Mesodermal cell (in vitro differentiated cells): ENCODE results near the gene TEPSIN.
A peak's percentile ranks its signal among the peaks of the same experiment; 100 is the strongest.

Experiments used
- H3K27ac ChIP-seq: 2 replicates; pipeline ENCODE4 v1.7.0; 2013; ENCODE audit warnings: mild to moderate bottlenecking, low read depth, low read length, moderate library complexity; ENCODE audit not compliant: severe bottlenecking
- H3K36me3 ChIP-seq: 2 replicates; pipeline ENCODE4 v1.7.1; 2013; ENCODE audit warnings: mild to moderate bottlenecking, low read length, moderate library complexity; ENCODE audit not compliant: control insufficient read depth, insufficient read depth
- H3K4me1 ChIP-seq: one replicate; pipeline ENCODE4 v1.7.1; 2013; ENCODE audit warnings: mild to moderate bottlenecking, low read length; ENCODE audit not compliant: insufficient read depth, control insufficient read depth, poor library complexity, severe bottlenecking
- H3K4me3 ChIP-seq: 2 replicates; pipeline ENCODE4 v1.7.0; 2013; ENCODE audit warnings: low read length, control low read depth, mild to moderate bottlenecking; ENCODE audit not compliant: insufficient read depth, poor library complexity, severe bottlenecking; ENCODE audit errors: extremely low read depth
- H3K9me3 ChIP-seq: 2 replicates; pipeline ENCODE4 v1.7.1; 2013; ENCODE audit warnings: mild to moderate bottlenecking, low read length, moderate library complexity; ENCODE audit not compliant: control insufficient read depth
- WGBS, 2 experiments: methylation state at CpG; one replicate each; pipeline ENCODE4 v1.1.5; 2013; ENCODE audit warnings: missing lambda C conversion rate in 2 of 2; ENCODE audit not compliant: insufficient coverage in 2 of 2; 5-methylcytosine and 5-hydroxymethylcytosine counted together

Gene TEPSIN

DNA sequence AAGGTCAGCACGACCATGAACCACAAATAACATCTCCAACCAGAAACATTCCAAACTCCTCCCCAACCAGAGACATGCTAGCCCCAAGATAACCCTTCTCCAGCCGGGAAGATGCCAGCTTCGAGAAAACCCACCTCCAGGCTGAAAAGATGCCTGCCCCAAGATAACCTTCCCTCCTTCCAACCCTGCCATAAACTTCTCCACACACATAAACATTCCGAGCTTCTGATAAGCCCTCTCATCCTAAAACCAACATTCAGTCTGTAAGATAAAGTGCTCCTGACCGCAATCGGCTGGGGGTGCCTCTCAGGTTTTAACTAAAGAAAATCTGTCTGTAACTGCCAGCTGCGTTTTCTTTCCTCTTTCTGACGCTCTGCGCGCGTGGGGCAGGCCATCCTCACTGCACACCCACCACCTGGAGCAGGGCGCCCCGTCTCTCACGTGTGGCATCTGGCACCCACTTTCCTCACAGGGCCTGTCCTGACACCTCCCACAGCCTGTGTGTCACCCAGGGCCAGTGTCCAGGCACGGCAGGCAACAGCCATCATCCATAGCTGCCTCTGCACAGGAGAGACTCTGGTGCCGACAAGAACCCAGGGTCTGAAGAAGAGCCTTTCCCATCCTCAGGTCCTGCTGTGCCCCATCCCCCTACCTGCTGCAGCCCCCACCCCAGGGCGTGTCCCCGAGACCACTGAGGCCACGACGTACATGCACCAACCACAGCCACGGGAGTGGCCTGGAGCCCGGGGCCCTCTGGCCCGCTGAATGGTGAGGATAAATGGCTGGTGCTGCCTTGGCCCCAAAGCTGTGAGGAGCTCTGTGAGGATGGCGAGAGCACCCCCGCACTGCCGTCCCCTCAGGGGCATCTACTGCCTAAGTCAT is 3.7 kb downstream of the TEPSIN start:
- H3K4me3 ChIP-seq: no peak overlapping the region
- 90 to 93% methylated on average over 16 to 25 of the region's 26 CpGs for WGBS, 2 experiments
- peaks cover 36% of the 10 kb centered on the region for H3K36me3 ChIP-seq
- H3K4me1 ChIP-seq: peaks cover 17% of the 10 kb centered on the region
- H3K27ac ChIP-seq: peak overlapping the region; percentile 39
- H3K9me3 ChIP-seq: no peaks in the 10 kb centered on the region

GRCh38 chr17:81234506-81234855 is 4.4 kb downstream of the TEPSIN start:
- 95 to 96% methylated on average over 11 to 12 of the region's 13 CpGs for WGBS, 2 experiments
- Histone ChIP-seq H3K4me1 (peaks cover 15% of the 10 kb centered on the region), H3K9me3 (no peaks in the 10 kb centered on the region), H3K36me3 (peaks cover 43% of the 10 kb centered on the region), H3K4me3 (no peak overlapping the region), H3K27ac (no peak overlapping the region)

GRCh38 chr17:81233811-81234505 is 4.9 kb downstream of the TEPSIN start:
- Histone ChIP-seq H3K4me3 (no peak overlapping the region), H3K36me3 (peaks cover 45% of the 10 kb centered on the region), H3K27ac (no peak overlapping the region), H3K9me3 (no peaks in the 10 kb centered on the region), H3K4me1 (peaks cover 15% of the 10 kb centered on the region)
- 88 to 91% methylated on average over 17 to 20 of the region's 21 CpGs for WGBS, 2 experiments

- Histone ChIP-seq H3K9me3 (no peaks in the 10 kb centered on the region), H3K27ac (no peak overlapping the region), H3K36me3 (peaks cover 45% of the 10 kb centered on the region), H3K4me3 (no peak overlapping the region), H3K4me1 (peaks cover 15% of the 10 kb centered on the region)
- 92 to 93% methylated on average over 11 to 13 of the region's 17 CpGs for WGBS, 2 experiments
These were observed 5.5 kb downstream of the TEPSIN start for GRCh38 chr17:81233316-81233715.

DNA sequence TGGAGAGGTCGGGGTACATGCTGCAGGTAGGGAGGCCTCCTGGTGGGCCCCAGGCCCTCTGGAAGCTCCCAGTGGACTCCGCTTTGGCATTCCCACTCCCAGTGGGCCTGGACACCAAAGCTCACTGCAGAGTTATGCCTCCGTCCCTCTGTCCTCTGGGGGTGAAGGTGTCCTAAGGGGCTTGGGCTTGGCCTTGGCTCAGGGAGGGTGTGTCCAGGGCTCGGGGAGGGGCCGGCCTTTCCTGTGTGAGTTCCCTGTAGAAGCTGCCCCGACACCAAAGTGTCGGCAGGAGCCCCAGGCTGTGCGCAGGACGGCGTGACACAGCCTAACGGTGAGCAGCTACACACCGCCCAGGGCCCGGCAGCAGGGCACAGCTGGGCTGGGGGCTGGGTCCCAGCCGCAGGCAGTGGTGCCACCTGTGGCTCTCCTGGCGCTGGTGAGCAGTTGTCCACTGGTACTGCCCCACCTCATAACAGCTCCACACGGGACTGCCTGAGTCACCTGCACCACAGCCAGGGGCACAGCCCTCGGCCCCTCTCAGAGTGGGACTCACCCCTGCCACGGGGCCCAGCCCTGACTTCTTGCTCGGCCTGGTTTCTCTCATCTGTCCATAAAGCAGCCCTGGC is 6.1 kb downstream of the TEPSIN start:
- no peak overlapping the region for H3K27ac ChIP-seq
- H3K9me3 ChIP-seq: no peaks in the 10 kb centered on the region
- H3K36me3 ChIP-seq: peaks cover 45% of the 10 kb centered on the region
- H3K4me1 ChIP-seq: peaks cover 11% of the 10 kb centered on the region
- WGBS, 2 experiments: 89 to 98% methylated on average over 16 to 17 of the region's 19 CpGs
- H3K4me3 ChIP-seq: no peak overlapping the region

GRCh38 chr17:81231766-81232581 is 6.9 kb downstream of the TEPSIN start:
- Histone ChIP-seq H3K9me3 (peaks cover 3% of the 10 kb centered on the region), H3K4me3 (no peak overlapping the region), H3K27ac (no peak overlapping the region), H3K4me1 (peaks cover 8% of the 10 kb centered on the region), H3K36me3 (peaks cover 45% of the 10 kb centered on the region)
- WGBS, 2 experiments: 96 to 97% methylated on average over 30 to 31 of the region's 43 CpGs

GRCh38 chr17:81231121-81231645 is 7.7 kb downstream of the TEPSIN start:
- Histone ChIP-seq H3K27ac (no peak overlapping the region), H3K4me3 (no peak overlapping the region), H3K36me3 (peaks cover 45% of the 10 kb centered on the region), H3K9me3 (peaks cover 4% of the 10 kb centered on the region), H3K4me1 (peaks cover 8% of the 10 kb centered on the region)
- 94 to 95% methylated on average over 23 to 31 of the region's 31 CpGs for WGBS, 2 experiments

GRCh38 chr17:81230043-81230820 is 8.6 kb downstream of the TEPSIN start:
- 96 to 99% methylated on average over 16 to 17 of the region's 26 CpGs for WGBS, 2 experiments
- Histone ChIP-seq H3K9me3 (peaks cover 4% of the 10 kb centered on the region), H3K4me1 (peaks cover 3% of the 10 kb centered on the region), H3K4me3 (no peak overlapping the region), H3K36me3 (peaks cover 45% of the 10 kb centered on the region), H3K27ac (no peak overlapping the region)

DNA sequence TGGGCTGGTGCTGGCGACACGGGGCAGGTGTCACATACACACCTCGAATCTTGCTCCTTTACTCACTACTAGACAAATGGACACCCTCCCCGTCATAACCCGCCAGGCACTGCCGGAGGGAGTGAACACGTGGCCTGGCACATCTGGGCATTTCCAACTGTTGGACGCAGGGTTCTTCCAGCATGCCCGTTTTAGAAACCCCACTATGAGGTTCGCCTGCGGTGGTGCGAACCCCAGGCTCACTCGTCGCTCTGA is 9.3 kb downstream of the TEPSIN start:
- no peak overlapping the region for H3K4me3 ChIP-seq
- peaks cover 4% of the 10 kb centered on the region for H3K9me3 ChIP-seq
- no peak overlapping the region for H3K27ac ChIP-seq
- no peaks in the 10 kb centered on the region for H3K4me1 ChIP-seq
- WGBS, 2 experiments: 87 to 93% methylated on average over 14 of the region's 14 CpGs
- peaks cover 45% of the 10 kb centered on the region for H3K36me3 ChIP-seq
